Suprapubic skin (tissue), 4 donors: ENCODE data around the gene TOMM6.

Experiments used
- POLR2A ChIP-seq, 2 donors: fragments of 450-650 bp; IDR thresholded peaks; one replicate each; pipeline ENCODE4 v1.6.1; 2017; ENCODE audit warnings: antibody characterized with exemption in 2 of 2, mild to moderate bottlenecking in 2 of 2, moderate library complexity in 2 of 2
- POLR2AphosphoS5 ChIP-seq, 3 donors: sonication (generic); formaldehyde crosslinking; IDR thresholded peaks; one replicate each; pipeline ENCODE4 v1.6.1; 2017; ENCODE audit warnings: antibody characterized with exemption in 3 of 3
- TF ChIP-seq, protein P1 (sequence below), 2 donors: fragments of 200-600 bp in 1 of 2; fragments of 450-650 bp in 1 of 2; sonication (generic) in 1 of 2; IDR thresholded peaks; one replicate each; pipeline ENCODE4 v1.5.1; 2016 to 2019; ENCODE audit warnings: antibody characterized with exemption in 2 of 2, mild to moderate bottlenecking in 1 of 2, moderate library complexity in 1 of 2

DNA sequence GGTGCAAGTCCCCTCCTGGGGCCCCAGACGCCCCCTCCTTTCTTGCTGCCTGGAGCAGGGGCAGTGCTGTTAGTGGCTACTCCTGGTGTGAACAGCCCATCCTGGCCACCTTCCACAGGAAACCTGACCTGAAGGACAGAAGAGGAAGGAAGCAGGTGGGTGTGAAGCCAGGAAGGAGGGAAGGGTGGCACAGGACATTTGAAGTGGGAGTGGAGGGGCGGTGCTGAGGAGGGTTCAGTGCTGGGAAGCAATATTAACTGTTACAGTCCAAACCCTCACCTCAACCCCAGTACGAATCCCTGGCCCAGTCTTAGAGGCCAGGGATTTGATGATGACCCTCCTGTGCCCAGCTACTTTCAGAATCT is 6.1 kb upstream of the TOMM6 start:
- TF ChIP-seq POLR2AphosphoS5 (IDR thresholded peaks at IDR 0.05) (no peak), POLR2A (IDR thresholded peaks at IDR 0.05) (no peak)
- TF ChIP-seq, protein P1, sequence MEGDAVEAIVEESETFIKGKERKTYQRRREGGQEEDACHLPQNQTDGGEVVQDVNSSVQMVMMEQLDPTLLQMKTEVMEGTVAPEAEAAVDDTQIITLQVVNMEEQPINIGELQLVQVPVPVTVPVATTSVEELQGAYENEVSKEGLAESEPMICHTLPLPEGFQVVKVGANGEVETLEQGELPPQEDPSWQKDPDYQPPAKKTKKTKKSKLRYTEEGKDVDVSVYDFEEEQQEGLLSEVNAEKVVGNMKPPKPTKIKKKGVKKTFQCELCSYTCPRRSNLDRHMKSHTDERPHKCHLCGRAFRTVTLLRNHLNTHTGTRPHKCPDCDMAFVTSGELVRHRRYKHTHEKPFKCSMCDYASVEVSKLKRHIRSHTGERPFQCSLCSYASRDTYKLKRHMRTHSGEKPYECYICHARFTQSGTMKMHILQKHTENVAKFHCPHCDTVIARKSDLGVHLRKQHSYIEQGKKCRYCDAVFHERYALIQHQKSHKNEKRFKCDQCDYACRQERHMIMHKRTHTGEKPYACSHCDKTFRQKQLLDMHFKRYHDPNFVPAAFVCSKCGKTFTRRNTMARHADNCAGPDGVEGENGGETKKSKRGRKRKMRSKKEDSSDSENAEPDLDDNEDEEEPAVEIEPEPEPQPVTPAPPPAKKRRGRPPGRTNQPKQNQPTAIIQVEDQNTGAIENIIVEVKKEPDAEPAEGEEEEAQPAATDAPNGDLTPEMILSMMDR (IDR thresholded peaks at IDR 0.05), result no peak
